OCI-LY1 (cell line): ENCODE measurements around the gene MRPS10.

Experiments used
- CTCF ChIP-seq: fragments of 200-600 bp; sonication (generic), shearing (Covaris generic); IDR thresholded peaks from 2 replicates; pipeline ENCODE4 v1.5.1; 2017; ENCODE audit warnings: mild to moderate bottlenecking, antibody characterized with exemption, low read length, moderate library complexity, mixed read lengths
- EZH2 ChIP-seq: fragments of 200-600 bp; sonication (generic), shearing (Covaris generic); IDR thresholded peaks from 2 replicates; pipeline ENCODE4 v1.8.0; 2017; ENCODE audit warnings: borderline replicate concordance, mixed run types, mild to moderate bottlenecking, antibody characterized with exemption, low read length, moderate library complexity, mixed read lengths

- TF ChIP-seq EZH2 (no peak), CTCF (no peak)
Observed at GRCh38 chr6:42224222-42225028, 6.8 kb upstream of the MRPS10 start.
